NCI-H2107 (cell line): ENCODE data around the gene BTBD8.

Experiments used
- DNase-seq: peaks from one replicate; lab custom pipeline; 2025; lab: John Stamatoyannopoulos, UW

The BTBD8 gene

GRCh38 chr1:92094090-92094489 lies 13.9 kb downstream of the BTBD8 start:
- DNase-seq: no peak

GRCh38 chr1:92094595-92094994 lies 14.4 kb downstream of the BTBD8 start:
- no peak for DNase-seq

- no peak for DNase-seq
These were observed 15.7 kb downstream of the BTBD8 start for GRCh38 chr1:92095874-92096273.

GRCh38 chr1:92096317-92096716 lies 16.2 kb downstream of the BTBD8 start:
- no peak for DNase-seq

- no peak for DNase-seq
These were observed 25.5 kb downstream of the BTBD8 start for GRCh38 chr1:92105546-92106081.

- DNase-seq: no peak
These were observed 28.5 kb downstream of the BTBD8 start for GRCh38 chr1:92108631-92109030.

- DNase-seq: no peak
These were observed 37.4 kb downstream of the BTBD8 start for GRCh38 chr1:92117526-92117925.

- DNase-seq: no peak
These were observed 38.7 kb downstream of the BTBD8 start for GRCh38 chr1:92118826-92119225.

- no peak for DNase-seq
These were observed 43.7 kb downstream of the BTBD8 start for GRCh38 chr1:92123868-92124267.

- no peak for DNase-seq
These were observed 45.1 kb downstream of the BTBD8 start for GRCh38 chr1:92125204-92125603.

GRCh38 chr1:92126088-92126487 lies 45.9 kb downstream of the BTBD8 start:
- DNase-seq: no peak

- no peak for DNase-seq
These were observed 54.2 kb downstream of the BTBD8 start for GRCh38 chr1:92134331-92134730.

GRCh38 chr1:92136341-92136740 lies 56.2 kb downstream of the BTBD8 start:
- no peak for DNase-seq

- DNase-seq: no peak
These were observed 74.8 kb downstream of the BTBD8 start for GRCh38 chr1:92154934-92155333.

- DNase-seq: no peak
These were observed 79.4 kb downstream of the BTBD8 start for GRCh38 chr1:92159593-92159992.

GRCh38 chr1:92165389-92165788 lies 85.2 kb downstream of the BTBD8 start:
- no peak for DNase-seq

GRCh38 chr1:92167151-92167550 lies 87.0 kb downstream of the BTBD8 start:
- DNase-seq: no peak

GRCh38 chr1:92168657-92169056 lies 88.5 kb downstream of the BTBD8 start:
- DNase-seq: no peak

- DNase-seq: no peak
These were observed 89.3 kb downstream of the BTBD8 start for GRCh38 chr1:92169214-92170005.

- DNase-seq: no peak
These were observed 104.5 kb downstream of the BTBD8 start for GRCh38 chr1:92184632-92185031.

GRCh38 chr1:92186081-92186480 lies 105.9 kb downstream of the BTBD8 start:
- DNase-seq: no peak

GRCh38 chr1:92188436-92189255 lies 108.5 kb downstream of the BTBD8 start:
- DNase-seq: no peak

GRCh38 chr1:92191726-92192125 lies 111.6 kb downstream of the BTBD8 start:
- no peak for DNase-seq
